HEK293 (cell line): ENCODE measurements around the gene ZNF579.

Source experiments
- CTCF ChIA-PET: fragments of 350-600 bp; formaldehyde crosslinking; extraction: SDS; loops from one replicate; lab custom pipeline; 2021; ENCODE audit warnings: antibody characterized with exemption; lab: Yijun Ruan, JAX
- POLR2A ChIA-PET: fragments of 300-600 bp; formaldehyde crosslinking; extraction: SDS; loops from one replicate; lab custom pipeline; 2020; ENCODE audit warnings: antibody characterized with exemption, inconsistent platforms; lab: Yijun Ruan, JAX
- H3K27ac ChIP-seq: fragments of 200-500 bp; sonication (Bioruptor generic); 2 replicates; pipeline ENCODE4 v1.5.1; 2014; ENCODE audit warnings: low read depth, low read length, control low read depth, inconsistent platforms; ENCODE audit errors: extremely low read depth
- H3K36me3 ChIP-seq, 2 experiments: fragments of 200-500 bp in 1 of 2; sonication (Bioruptor generic) in 1 of 2; 1 replicate in 1 of 2; 2 replicates in 1 of 2; pipeline ENCODE4 v1.5.1; 2014 to 2017; ENCODE audit warnings: inconsistent platforms in 2 of 2, low read length in 2 of 2; ENCODE audit not compliant: control insufficient read depth in 2 of 2, insufficient read depth in 1 of 2
- H3K4me1 ChIP-seq: fragments of 200-500 bp; sonication (Bioruptor generic); 2 replicates; pipeline ENCODE4 v1.5.1; 2014; ENCODE audit warnings: mild to moderate bottlenecking, low read length, inconsistent platforms; ENCODE audit not compliant: control insufficient read depth, insufficient read depth
- H3K4me3 ChIP-seq: 2 replicates; pipeline ENCODE4 v1.5.1; 2011; ENCODE audit warnings: low read depth, mild to moderate bottlenecking, control low read depth, low read length, moderate library complexity
- H3K9me3 ChIP-seq: fragments of 200-500 bp; sonication (Bioruptor generic); 2 replicates; pipeline ENCODE4 v1.5.1; 2014; ENCODE audit warnings: low read depth, low read length, inconsistent platforms; ENCODE audit not compliant: control insufficient read depth, insufficient read depth
- BCL11A ChIP-seq: fragments of 450-650 bp; formaldehyde crosslinking; IDR thresholded peaks from 2 replicates; pipeline ENCODE4 v1.5.1; 2016; ENCODE audit warnings: low read depth, missing biosample characterization, missing genetic modification characterization
- FEZF1 ChIP-seq: fragments of 450-650 bp; formaldehyde crosslinking; IDR thresholded peaks from 2 replicates; pipeline ENCODE4 v1.5.1; 2016; ENCODE audit warnings: missing biosample characterization, missing genetic modification characterization
- KLF7 ChIP-seq: fragments of 450-650 bp; formaldehyde crosslinking; IDR thresholded peaks from 2 replicates; pipeline ENCODE4 v1.5.1; 2016; ENCODE audit warnings: missing biosample characterization, missing genetic modification characterization, borderline replicate concordance
- KLF8 ChIP-seq: fragments of 450-650 bp; formaldehyde crosslinking; IDR thresholded peaks from 2 replicates; pipeline ENCODE4 v1.5.1; 2016; ENCODE audit warnings: missing biosample characterization, missing genetic modification characterization
- KLF9 ChIP-seq: fragments of 450-650 bp; formaldehyde crosslinking; IDR thresholded peaks from 2 replicates; pipeline ENCODE4 v1.5.1; 2016; ENCODE audit warnings: missing biosample characterization, missing genetic modification characterization, low read depth
- MZF1 ChIP-seq: fragments of 450-650 bp; formaldehyde crosslinking; IDR thresholded peaks from 2 replicates; pipeline ENCODE4 v1.5.1; 2017; ENCODE audit warnings: missing biosample characterization, missing genetic modification characterization, borderline replicate concordance
- OSR2 ChIP-seq: fragments of 450-650 bp; formaldehyde crosslinking; IDR thresholded peaks from 2 replicates; pipeline ENCODE4 v1.5.1; 2016; ENCODE audit warnings: missing biosample characterization, missing genetic modification characterization
- SP3 ChIP-seq: fragments of 450-650 bp; formaldehyde crosslinking; IDR thresholded peaks from 2 replicates; pipeline ENCODE4 v1.5.1; 2016; ENCODE audit warnings: missing biosample characterization, missing genetic modification characterization
- WT1 ChIP-seq: fragments of 450-650 bp; formaldehyde crosslinking; IDR thresholded peaks from 2 replicates; pipeline ENCODE4 v1.5.1; 2016; ENCODE audit warnings: missing biosample characterization, missing genetic modification characterization
- YY2 ChIP-seq: fragments of 450-650 bp; formaldehyde crosslinking; IDR thresholded peaks from 2 replicates; pipeline ENCODE4 v1.5.1; 2016; ENCODE audit warnings: missing biosample characterization, missing genetic modification characterization
- ZBTB8A ChIP-seq: fragments of 450-650 bp; formaldehyde crosslinking; IDR thresholded peaks from 2 replicates; pipeline ENCODE4 v1.5.1; 2016; ENCODE audit warnings: missing biosample characterization, missing genetic modification characterization
- ZFP3 ChIP-seq: fragments of 450-650 bp; formaldehyde crosslinking; IDR thresholded peaks from 2 replicates; pipeline ENCODE4 v1.5.1; 2016; ENCODE audit warnings: low read depth, missing biosample characterization, missing genetic modification characterization
- ZFP37 ChIP-seq: fragments of 450-650 bp; formaldehyde crosslinking; IDR thresholded peaks from 2 replicates; pipeline ENCODE4 v1.5.1; 2016; ENCODE audit warnings: missing biosample characterization, missing genetic modification characterization
- ZNF157 ChIP-seq: fragments of 450-650 bp; formaldehyde crosslinking; IDR thresholded peaks from 2 replicates; pipeline ENCODE4 v1.5.1; 2016; ENCODE audit warnings: missing biosample characterization, missing genetic modification characterization
- ZNF2 ChIP-seq: fragments of 450-650 bp; formaldehyde crosslinking; IDR thresholded peaks from 2 replicates; pipeline ENCODE4 v1.5.1; 2016; ENCODE audit warnings: missing biosample characterization, missing genetic modification characterization
- ZNF202 ChIP-seq: fragments of 450-650 bp; formaldehyde crosslinking; IDR thresholded peaks from 2 replicates; pipeline ENCODE4 v1.5.1; 2016; ENCODE audit warnings: missing biosample characterization, missing genetic modification characterization, borderline replicate concordance
- ZNF221 ChIP-seq: fragments of 450-650 bp; formaldehyde crosslinking; IDR thresholded peaks from 2 replicates; pipeline ENCODE4 v1.5.1; 2017; ENCODE audit warnings: missing biosample characterization, missing genetic modification characterization, borderline replicate concordance
- ZNF280C ChIP-seq: fragments of 450-650 bp; formaldehyde crosslinking; IDR thresholded peaks from 2 replicates; pipeline ENCODE4 v1.5.1; 2016; ENCODE audit warnings: missing biosample characterization, missing genetic modification characterization
- ZNF335 ChIP-seq: fragments of 450-650 bp; formaldehyde crosslinking; conservative IDR thresholded peaks from 2 replicates; pipeline ENCODE4 v1.5.1; 2016; ENCODE audit warnings: missing biosample characterization, missing genetic modification characterization
- ZNF341 ChIP-seq: fragments of 450-650 bp; formaldehyde crosslinking; IDR thresholded peaks from 2 replicates; pipeline ENCODE4; 2016; ENCODE audit warnings: low read depth, missing biosample characterization, missing genetic modification characterization
- ZNF394 ChIP-seq: fragments of 450-650 bp; formaldehyde crosslinking; IDR thresholded peaks from 2 replicates; pipeline ENCODE4 v1.5.1; 2016; ENCODE audit warnings: missing biosample characterization, missing genetic modification characterization, mild to moderate bottlenecking, moderate library complexity, borderline replicate concordance
- ZNF433 ChIP-seq: fragments of 450-650 bp; formaldehyde crosslinking; IDR thresholded peaks from 2 replicates; pipeline ENCODE4 v1.5.1; 2016; ENCODE audit warnings: missing biosample characterization, missing genetic modification characterization, low read depth
- ZNF544 ChIP-seq: fragments of 450-650 bp; formaldehyde crosslinking; IDR thresholded peaks from 2 replicates; pipeline ENCODE4 v1.5.0; 2017; ENCODE audit warnings: missing biosample characterization, missing genetic modification characterization
- ZNF555 ChIP-seq: fragments of 450-650 bp; formaldehyde crosslinking; conservative IDR thresholded peaks from 2 replicates; pipeline ENCODE4 v1.5.1; 2017; ENCODE audit warnings: missing biosample characterization, mild to moderate bottlenecking, missing genetic modification characterization, inconsistent platforms
- ZNF560 ChIP-seq: fragments of 450-650 bp; formaldehyde crosslinking; IDR thresholded peaks from 2 replicates; pipeline ENCODE4 v1.5.1; 2017; ENCODE audit warnings: missing biosample characterization, missing genetic modification characterization, borderline replicate concordance
- ZNF639 ChIP-seq: fragments of 450-650 bp; formaldehyde crosslinking; IDR thresholded peaks from 2 replicates; pipeline ENCODE4 v1.5.1; 2016; ENCODE audit warnings: missing biosample characterization, missing genetic modification characterization
- ZNF670 ChIP-seq: fragments of 450-650 bp; formaldehyde crosslinking; IDR thresholded peaks from 2 replicates; pipeline ENCODE4 v1.5.1; 2016; ENCODE audit warnings: missing biosample characterization, missing genetic modification characterization, low read depth
- ZNF785 ChIP-seq: fragments of 450-650 bp; formaldehyde crosslinking; IDR thresholded peaks from 2 replicates; pipeline ENCODE4 v1.5.1; 2016; ENCODE audit warnings: missing biosample characterization, missing genetic modification characterization
- ZXDB ChIP-seq: fragments of 450-650 bp; formaldehyde crosslinking; IDR thresholded peaks from 2 replicates; pipeline ENCODE4 v1.5.1; 2016; ENCODE audit warnings: missing biosample characterization, missing genetic modification characterization
- TF ChIP-seq, protein P1 (sequence below): fragments of 450-650 bp; formaldehyde crosslinking; IDR thresholded peaks from 2 replicates; pipeline ENCODE4; 2016; ENCODE audit warnings: missing biosample characterization, missing genetic modification characterization
- TF ChIP-seq, protein P2 (sequence below): fragments of 450-650 bp; formaldehyde crosslinking; IDR thresholded peaks from 2 replicates; pipeline ENCODE4 v1.5.1; 2017; ENCODE audit warnings: missing biosample characterization, missing genetic modification characterization

Gene ZNF579

GRCh38 chr19:55605637-55606470, 25.2 kb upstream of the ZNF579 start, which contains the start of gene ZNF865 (continued):
- TF ChIP-seq ZNF639 (tag by site-specific recombination) (peak; percentile 36; the same call in 1 of the 2 replicates), SP3 (peak; percentile 54), MZF1 (tag by site-specific recombination) (0 out of 2 replicates have a peak, but pooled peaks have one; percentile 46), ZXDB (0 out of 2 replicates have a peak, but pooled peaks have one; percentile 52), ZNF341 (tag by site-specific recombination) (no peak), ZNF2 (tag by site-specific recombination) (peak; percentile 94), WT1 (0 out of 2 replicates have a peak, but pooled peaks have one; percentile 12), BCL11A (tag by site-specific recombination) (no peak), ZNF221 (tag by site-specific recombination) (no peak), ZFP3 (tag by site-specific recombination) (no peak), ZNF202 (no peak), YY2 (tag by site-specific recombination) (0 out of 2 replicates have a peak, but pooled peaks have one; percentile 3)

- H3K4me3 ChIP-seq = peak overlapping the region; percentile 97
- peaks cover 8% of the 10 kb centered on the region; the same call in 1 of the 2 replicates for H3K4me1 ChIP-seq
- peaks cover 15 to 27% of the 10 kb centered on the region in 2 experiments; a peak in 2 of 3 replicates for H3K36me3 ChIP-seq
- ChIA-PET CTCF (interaction anchor here (0.5 to 3.1 kb wide), 22 partner anchors 14 to 266 kb away, joined by 3 to 50 read pairs (median 6); partner anchors contain the start of genes ISOC2, KMT5C and ZNF784), POLR2A (interaction anchor here (0.5 to 4.5 kb wide), 18 partner anchors 16 to 488 kb away, joined by 3 to 75 read pairs (median 4); partner anchors contain the start of genes PPP1R12C, U2AF2, UBE2S and ZNF579)
- peak overlapping the region; percentile 88; the same call in 1 of the 2 replicates for H3K27ac ChIP-seq
- no peaks in the 10 kb centered on the region for H3K9me3 ChIP-seq
- TF ChIP-seq ZNF544 = no peak
- no peak for TF ChIP-seq ZFP37
- no peak for TF ChIP-seq BCL11A (tag by site-specific recombination)
- no peak for TF ChIP-seq ZNF280C (tag by site-specific recombination)
- TF ChIP-seq ZBTB8A (tag by site-specific recombination) = peak; percentile 62
- no peak for TF ChIP-seq ZNF670 (tag by site-specific recombination)
- TF ChIP-seq FEZF1 (tag by site-specific recombination) = no peak
- TF ChIP-seq ZNF560 = no peak
- TF ChIP-seq, protein P1, sequence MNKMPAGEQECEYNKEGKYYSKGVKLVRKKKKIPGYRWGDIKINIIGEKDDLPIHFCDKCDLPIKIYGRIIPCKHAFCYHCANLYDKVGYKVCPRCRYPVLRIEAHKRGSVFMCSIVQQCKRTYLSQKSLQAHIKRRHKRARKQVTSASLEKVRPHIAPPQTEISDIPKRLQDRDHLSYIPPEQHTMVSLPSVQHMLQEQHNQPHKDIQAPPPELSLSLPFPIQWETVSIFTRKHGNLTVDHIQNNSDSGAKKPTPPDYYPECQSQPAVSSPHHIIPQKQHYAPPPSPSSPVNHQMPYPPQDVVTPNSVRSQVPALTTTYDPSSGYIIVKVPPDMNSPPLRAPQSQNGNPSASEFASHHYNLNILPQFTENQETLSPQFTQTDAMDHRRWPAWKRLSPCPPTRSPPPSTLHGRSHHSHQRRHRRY (tag by site-specific recombination) = no peak
- no peak for TF ChIP-seq OSR2 (tag by site-specific recombination)
- no peak for TF ChIP-seq WT1
- TF ChIP-seq, protein P2, sequence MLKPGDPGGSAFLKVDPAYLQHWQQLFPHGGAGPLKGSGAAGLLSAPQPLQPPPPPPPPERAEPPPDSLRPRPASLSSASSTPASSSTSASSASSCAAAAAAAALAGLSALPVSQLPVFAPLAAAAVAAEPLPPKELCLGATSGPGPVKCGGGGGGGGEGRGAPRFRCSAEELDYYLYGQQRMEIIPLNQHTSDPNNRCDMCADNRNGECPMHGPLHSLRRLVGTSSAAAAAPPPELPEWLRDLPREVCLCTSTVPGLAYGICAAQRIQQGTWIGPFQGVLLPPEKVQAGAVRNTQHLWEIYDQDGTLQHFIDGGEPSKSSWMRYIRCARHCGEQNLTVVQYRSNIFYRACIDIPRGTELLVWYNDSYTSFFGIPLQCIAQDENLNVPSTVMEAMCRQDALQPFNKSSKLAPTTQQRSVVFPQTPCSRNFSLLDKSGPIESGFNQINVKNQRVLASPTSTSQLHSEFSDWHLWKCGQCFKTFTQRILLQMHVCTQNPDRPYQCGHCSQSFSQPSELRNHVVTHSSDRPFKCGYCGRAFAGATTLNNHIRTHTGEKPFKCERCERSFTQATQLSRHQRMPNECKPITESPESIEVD (tag by site-specific recombination) = no peak
- no peak for TF ChIP-seq ZNF433 (tag by site-specific recombination)
- no peak for TF ChIP-seq ZNF555
- TF ChIP-seq KLF9 (tag by site-specific recombination) = peak; percentile 96
- no peak for TF ChIP-seq ZNF394
- peak; percentile 67; the same call in 1 of the 2 replicates for TF ChIP-seq KLF8 (tag by site-specific recombination)
- no peak for TF ChIP-seq ZNF785 (tag by site-specific recombination)
- no peak for TF ChIP-seq ZNF335 (tag by site-specific recombination)
- TF ChIP-seq ZNF157 (tag by site-specific recombination) = no peak
- no peak for TF ChIP-seq KLF7
Observed at GRCh38 chr19:55605207-55605636, 24.6 kb upstream of the ZNF579 start.
